Hepatic stellate cell (primary cell): ENCODE data around the gene HMCES.
"Not testable (repeated sequence)": the region's sequence is repeated elsewhere in the genome, so short reads cannot be mapped to it uniquely, and the experiment has no call there.

Source experiments
- DNase-seq: peaks from one replicate; pipeline ENCODE4 v3.0.0; 2011; ENCODE audit warnings: low spot score

Gene HMCES

DNA sequence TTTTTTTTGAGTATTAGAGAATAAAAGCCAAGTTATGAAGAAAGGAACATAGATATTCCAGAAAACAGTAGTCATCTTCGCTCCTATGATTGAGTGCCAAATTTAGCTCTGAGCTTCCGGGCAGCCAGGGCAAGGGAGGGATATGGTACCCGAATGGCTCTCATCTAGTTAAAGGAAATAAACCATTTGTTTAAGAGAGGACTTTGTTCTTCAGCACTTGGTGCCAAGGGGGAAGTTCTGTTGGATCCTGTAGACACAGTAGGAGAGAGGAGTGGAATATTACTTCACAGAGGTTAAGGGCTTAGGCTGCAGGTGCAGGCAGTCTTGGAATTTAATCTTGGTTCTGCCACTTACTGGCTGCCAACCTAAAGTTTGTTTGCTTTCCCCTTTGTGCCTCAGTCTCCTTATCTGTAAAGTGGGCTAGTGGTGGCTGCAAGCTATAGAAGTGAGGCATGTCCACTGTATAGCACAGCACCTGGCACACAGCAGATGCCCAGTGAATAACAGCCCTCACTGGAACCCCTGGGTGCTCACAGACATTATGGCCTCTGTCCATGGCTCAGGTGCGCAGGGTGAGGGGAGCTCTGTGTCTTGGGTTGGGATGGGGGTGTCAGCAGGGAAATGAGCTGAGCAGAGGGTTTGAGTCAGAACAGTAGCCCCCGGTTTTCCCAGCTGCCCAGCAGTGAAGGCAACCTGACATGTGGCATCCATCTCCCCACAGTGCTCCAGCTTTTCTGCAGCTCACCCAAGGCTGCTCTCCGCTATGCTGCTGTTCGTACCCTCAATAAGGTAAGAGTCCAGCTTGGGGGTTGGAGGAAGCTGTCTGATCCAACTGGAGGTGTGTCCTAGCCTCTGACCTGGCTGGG is 18.8 kb upstream of the HMCES start:
- no peak for DNase-seq

- no peak for DNase-seq
Observed at GRCh38 chr3:129260606-129261005, 18.1 kb upstream of the HMCES start.

- no peak for DNase-seq
Observed at GRCh38 chr3:129261894-129262293, 16.8 kb upstream of the HMCES start.

DNA sequence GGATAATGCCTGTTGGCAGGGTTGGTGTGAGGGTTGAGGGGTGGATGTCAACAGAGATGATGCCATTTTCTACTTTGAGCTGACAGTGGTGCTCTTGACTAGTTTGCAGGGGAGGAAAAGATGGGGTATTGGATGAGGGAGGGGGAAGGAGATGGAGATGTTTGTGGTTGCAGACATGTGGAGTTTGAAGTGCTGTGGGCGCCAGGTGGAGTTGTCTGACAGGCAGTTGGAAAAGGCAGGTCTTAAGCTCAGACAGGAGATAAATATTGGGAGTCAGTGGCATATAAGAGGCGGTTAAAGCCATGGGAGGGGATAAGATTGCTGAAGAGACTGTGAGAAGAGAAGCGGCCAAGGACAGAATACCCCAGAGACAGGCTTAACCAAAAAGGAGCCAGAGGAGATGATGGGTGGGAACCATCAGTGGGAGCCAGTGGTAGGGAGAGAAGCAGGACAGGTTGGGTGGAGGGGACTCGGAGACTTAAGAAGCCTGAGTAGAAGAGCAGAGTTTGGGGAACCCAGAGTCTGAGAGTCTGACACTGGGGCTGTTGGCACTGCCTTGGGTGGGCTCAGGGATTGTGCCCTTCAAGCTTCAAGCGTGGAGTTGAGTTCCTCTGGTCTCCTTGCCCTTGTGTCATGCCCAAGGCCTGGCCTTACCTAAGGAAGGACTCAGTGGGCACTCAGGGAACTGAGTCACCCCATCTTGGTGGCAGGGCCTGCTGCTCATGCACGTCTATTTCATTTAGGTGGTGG is 15.3 kb upstream of the HMCES start:
- no peak for DNase-seq

GRCh38 chr3:129264994-129265393 is 13.7 kb upstream of the HMCES start:
- not testable (repeated sequence) for DNase-seq

- no peak for DNase-seq
Observed at GRCh38 chr3:129266651-129267050, 12.0 kb upstream of the HMCES start.

- no peak for DNase-seq
Observed at GRCh38 chr3:129268396-129268795, 10.3 kb upstream of the HMCES start.

- no peak for DNase-seq
Observed at GRCh38 chr3:129271674-129272073, 7.0 kb upstream of the HMCES start.

DNA sequence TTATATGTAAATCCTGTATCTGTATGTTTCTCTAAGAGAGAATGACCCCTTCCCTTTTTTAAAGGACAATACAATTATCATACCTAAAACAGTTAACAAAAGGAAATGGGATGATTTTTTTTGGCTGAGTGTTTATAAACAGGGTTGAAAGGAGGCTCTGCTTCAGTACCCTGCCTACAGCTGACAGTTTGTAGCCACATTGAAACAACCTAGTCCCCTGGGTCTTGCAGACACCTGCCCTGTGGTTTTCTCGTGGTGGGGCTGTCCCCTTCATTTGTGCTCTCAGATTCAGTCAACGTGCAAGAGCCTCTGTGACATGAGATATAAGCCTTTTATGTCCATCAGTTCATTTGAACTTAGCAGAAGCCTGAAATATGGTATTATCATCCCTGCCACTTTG is 2.3 kb upstream of the HMCES start:
- no peak for DNase-seq

DNA sequence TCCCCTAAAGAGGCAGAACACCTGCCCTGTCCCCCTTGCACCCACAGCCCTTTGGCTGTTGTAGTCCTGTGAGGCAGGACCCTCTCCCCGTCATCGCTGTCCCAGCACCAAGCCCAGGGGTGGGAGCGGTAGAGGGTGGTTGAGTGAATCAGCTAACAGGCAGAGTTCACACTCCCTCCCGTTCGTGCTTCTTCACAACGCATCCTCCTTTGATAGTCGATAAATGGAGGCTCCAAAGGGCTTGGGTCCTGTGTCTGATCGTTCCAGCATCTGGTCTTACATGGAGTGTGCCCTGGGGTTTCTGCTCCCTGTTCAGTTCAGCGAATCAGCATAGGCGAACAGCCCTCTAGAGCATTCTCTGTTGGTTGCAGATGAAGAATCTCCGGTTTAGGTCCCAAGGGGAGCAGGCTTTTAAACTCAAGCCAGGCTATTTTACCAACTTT is 820 bp upstream of the HMCES start:
- peak; percentile 35 for DNase-seq

- DNase-seq, result peak; percentile 37
Observed at GRCh38 chr3:129278966-129279906, 566 bp downstream of the HMCES start.

GRCh38 chr3:129280183-129280582 is 1.5 kb downstream of the HMCES start:
- DNase-seq, result no peak

DNA sequence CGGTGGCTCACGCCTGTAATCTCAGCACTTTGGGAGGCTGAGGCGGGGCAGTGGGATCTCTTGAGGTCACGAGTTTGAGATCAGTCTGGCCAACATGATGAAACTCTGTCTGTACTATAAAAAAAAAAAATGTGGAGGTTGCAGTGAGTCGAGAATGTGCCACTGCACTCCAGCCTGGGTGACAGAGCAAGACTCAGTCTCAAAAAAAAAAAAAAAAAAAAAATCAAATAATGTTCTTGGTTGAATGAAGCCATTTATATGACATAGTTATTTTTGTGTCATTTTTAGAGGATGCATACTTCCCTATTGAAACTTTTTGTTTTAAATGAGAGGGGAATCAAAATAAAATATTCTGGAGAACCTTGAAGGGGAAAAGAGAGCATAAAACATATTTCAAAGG is 3.1 kb downstream of the HMCES start:
- DNase-seq, result no peak

DNA sequence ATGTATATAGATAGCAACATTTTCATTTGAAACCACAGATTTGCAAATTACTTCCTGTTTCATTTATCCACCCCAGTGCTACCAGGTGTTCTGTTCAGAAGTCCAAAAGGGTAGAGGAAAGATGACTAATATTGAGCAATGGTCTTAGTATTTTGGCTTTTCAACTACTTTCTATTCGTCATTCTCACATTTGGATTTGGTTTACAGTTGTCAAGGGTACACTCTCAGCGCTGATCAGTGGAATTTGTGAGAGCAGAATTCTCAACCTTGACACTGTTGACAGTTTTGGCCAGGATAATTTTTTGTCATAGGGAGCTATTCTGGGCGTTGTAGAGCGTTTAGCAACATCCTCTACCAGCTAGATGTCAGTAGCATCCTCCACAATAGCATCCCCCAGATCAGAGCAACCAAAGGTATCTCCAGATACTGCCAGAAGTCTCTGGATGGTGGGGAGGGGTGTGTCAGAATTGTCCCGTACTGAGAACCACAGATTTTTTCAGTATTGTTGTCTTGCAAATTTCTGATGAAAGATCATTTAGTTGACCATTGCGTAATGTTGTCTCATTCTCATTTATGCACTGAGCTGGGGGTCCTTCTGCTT is 4.2 kb downstream of the HMCES start:
- DNase-seq, result no peak

DNA sequence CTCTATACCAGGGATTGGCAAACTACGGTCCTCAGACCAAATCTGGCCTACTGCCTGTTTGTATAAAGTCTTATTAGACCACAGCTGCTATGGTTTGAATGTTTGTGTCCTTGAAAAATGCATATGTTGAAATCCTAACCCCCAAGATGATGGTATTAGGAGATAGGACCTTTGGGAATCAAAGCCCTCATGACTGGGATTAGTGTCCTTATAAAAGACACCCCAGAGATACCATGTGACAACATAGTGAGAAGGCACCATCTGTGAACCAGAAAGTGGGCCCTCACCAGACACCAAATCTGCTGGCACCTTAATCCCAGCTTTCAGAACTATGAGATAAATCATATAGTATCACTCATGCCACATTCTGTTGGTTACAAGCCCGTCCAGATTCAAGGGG is 7.4 kb downstream of the HMCES start:
- DNase-seq, result no peak

- DNase-seq, result no peak
Observed at GRCh38 chr3:129288446-129288845, 9.8 kb downstream of the HMCES start.

- DNase-seq, result no peak
Observed at GRCh38 chr3:129289201-129289921, 10.7 kb downstream of the HMCES start.

- no peak for DNase-seq
Observed at GRCh38 chr3:129291236-129291886, 12.7 kb downstream of the HMCES start.

DNA sequence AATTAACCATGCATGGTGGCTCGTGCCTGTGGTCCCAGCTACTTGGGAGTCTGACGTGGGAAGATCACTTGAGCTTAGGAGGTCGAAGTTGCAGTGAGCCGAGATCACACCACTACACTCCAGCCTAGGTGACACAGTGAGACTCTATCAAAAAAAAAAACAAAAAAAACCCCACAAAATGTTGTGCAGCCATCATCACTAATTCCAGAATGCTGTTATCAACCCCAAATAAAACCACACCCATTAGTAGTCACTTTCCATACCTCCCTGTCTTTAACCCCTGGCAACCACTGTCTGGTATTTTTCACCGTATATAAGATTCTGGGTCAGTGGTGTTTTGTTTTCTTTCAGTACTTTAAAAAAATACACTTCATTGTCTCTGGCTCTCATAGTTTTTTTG is 16.6 kb downstream of the HMCES start:
- no peak for DNase-seq

DNA sequence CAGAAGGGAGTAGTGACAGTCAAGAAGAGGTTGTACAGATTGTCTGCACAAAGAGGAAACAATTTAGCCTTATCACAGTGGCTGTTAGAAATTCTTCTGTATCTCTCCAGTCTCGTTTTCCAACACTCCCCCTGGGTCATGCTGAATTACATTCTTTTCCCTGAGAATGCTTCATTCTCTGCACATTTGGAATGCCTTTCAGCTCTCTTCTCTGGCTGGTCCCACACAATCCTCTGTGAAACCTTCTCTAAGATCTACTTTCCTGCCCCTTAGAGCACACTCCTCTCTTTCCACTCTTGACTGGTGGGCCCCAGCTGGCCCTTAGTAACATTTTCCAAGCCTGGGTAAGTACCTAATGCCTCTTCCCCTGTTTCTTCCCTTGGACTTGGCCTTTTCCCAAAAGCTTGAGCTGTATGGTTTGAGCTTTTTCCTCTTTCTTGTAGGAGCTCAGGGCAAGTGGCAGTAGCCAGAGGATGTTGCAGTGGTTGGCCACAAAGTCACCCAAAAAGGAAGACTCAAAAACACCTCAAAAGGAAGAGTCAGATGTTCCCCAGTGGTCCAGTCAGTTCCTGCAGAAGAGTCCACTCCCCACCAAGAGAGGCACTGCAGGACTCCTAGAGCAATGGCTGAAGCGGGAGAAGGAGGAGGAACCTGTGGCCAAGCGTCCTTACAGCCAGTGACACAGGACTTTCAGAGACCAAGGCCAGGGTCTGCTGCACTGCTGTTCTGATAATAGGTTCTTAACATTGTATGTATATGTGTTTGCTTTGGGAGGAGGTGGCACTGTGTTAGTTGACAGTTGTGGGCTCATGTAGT is 25.7 kb downstream of the HMCES start:
- DNase-seq, result no peak
